Panc1 (cell line): ENCODE results near the gene MAPK10. TPM values are rescaled to one million over a fixed set of nuclear protein-coding genes. Genes with fewer than 3 reads are reported as not detected.

ENCODE experiments used
- ATAC-seq: fragments of 200-7000 bp; cut with Tn5 transposase; 2 replicates; pipeline ENCODE4 v1.9.1; 2020; ENCODE audit warnings: mild to moderate bottlenecking, moderate library complexity
- BruUV-seq: library from RNA; stranded (reverse); fragments of 400-500 nt; replicated peaks from 2 replicates; lab custom pipeline; 2021; lab: Mats Ljungman, UMichigan
- CTCF ChIA-PET: fragments of 300-600 bp; sonication (Branson Sonifier 250); formaldehyde crosslinking; loops from one replicate; lab custom pipeline; 2022; ENCODE audit warnings: antibody characterized with exemption; lab: Charles Lee
- POLR2A ChIA-PET: fragments of 300-600 bp; sonication (Branson Sonifier 250); formaldehyde crosslinking; loops from one replicate; lab custom pipeline; 2022; ENCODE audit warnings: antibody characterized with exemption; lab: Charles Lee
- DNase-seq: peaks from one replicate; pipeline ENCODE4 v3.0.0-alpha.2; 2010; ENCODE audit warnings: low read depth, low spot score
- H3K27ac ChIP-seq: 2 replicates; pipeline ENCODE4 v1.5.1; 2011; ENCODE audit warnings: mild to moderate bottlenecking, low read length, inconsistent platforms
- H3K27me3 ChIP-seq: fragments of 200-500 bp; sonication (Bioruptor generic); 2 replicates; pipeline ENCODE4 v1.6.0; 2014; ENCODE audit warnings: low read length, inconsistent platforms; ENCODE audit not compliant: control insufficient read depth, insufficient read depth
- H3K36me3 ChIP-seq: fragments of 200-500 bp; sonication (Bioruptor generic); 2 replicates; pipeline ENCODE4 v1.5.1; 2014; ENCODE audit warnings: inconsistent platforms, mild to moderate bottlenecking, low read length, moderate library complexity; ENCODE audit not compliant: control insufficient read depth, insufficient read depth
- H3K4me1 ChIP-seq: 2 replicates; pipeline ENCODE4 v1.5.1; 2011; ENCODE audit warnings: inconsistent platforms, mild to moderate bottlenecking, low read length, moderate library complexity; ENCODE audit not compliant: control insufficient read depth, insufficient read depth
- H3K4me3 ChIP-seq, 2 experiments: 2 replicates each; pipeline ENCODE4 v1.5.1; 2011 to 2012; ENCODE audit warnings: low read depth in 2 of 2, low read length in 2 of 2, mild to moderate bottlenecking in 2 of 2, inconsistent platforms in 1 of 2, moderate library complexity in 1 of 2
- H3K9me3 ChIP-seq: fragments of 200-500 bp; sonication (Bioruptor generic); 2 replicates; pipeline ENCODE4 v1.5.1; 2014; ENCODE audit warnings: low read depth, mild to moderate bottlenecking, inconsistent platforms, low read length, moderate library complexity; ENCODE audit not compliant: control insufficient read depth, insufficient read depth
- CTCF ChIP-seq: fragments of 450-650 bp; IDR thresholded peaks from 2 replicates; pipeline ENCODE4 v1.5.1; 2017; ENCODE audit warnings: mild to moderate bottlenecking
- POLR2AphosphoS5 ChIP-seq: IDR thresholded peaks from 2 replicates; pipeline ENCODE4 v1.6.1; 2012; ENCODE audit warnings: mild to moderate bottlenecking, low read depth, low read length, moderate library complexity
- REST ChIP-seq, 2 experiments: IDR thresholded peaks; 2 replicates each; pipeline ENCODE4 v1.6.1; 2011 to 2012; ENCODE audit warnings: low read depth in 2 of 2, control low read depth in 1 of 2, low read length in 1 of 2, mild to moderate bottlenecking in 1 of 2, moderate library complexity in 1 of 2; ENCODE audit not compliant: insufficient read depth in 1 of 2
- SIN3A ChIP-seq: IDR thresholded peaks from 2 replicates; pipeline ENCODE4 v1.6.1; 2012; ENCODE audit warnings: low read depth, mild to moderate bottlenecking, low read length, moderate library complexity, borderline replicate concordance; ENCODE audit not compliant: insufficient read depth
- TCF7L2 ChIP-seq: IDR thresholded peaks from 2 replicates; pipeline ENCODE4 v1.6.1; 2011; ENCODE audit warnings: mild to moderate bottlenecking, low read depth, low read length, inconsistent platforms
- in situ Hi-C: cut with HindIII; loops from 2 replicates; pipeline ENCODE4 v1.10.0; 2016; ENCODE audit warnings: low sequenced_read_pairs, low pct_unique_long_range_greater_than_20kb
- intact Hi-C: fragments of 100-400 bp; cut with micrococcal nuclease; formaldehyde crosslinking; loops from one replicate; pipeline ENCODE4 v1.10.0; 2022; ENCODE audit not compliant: unreplicated experiment
- total RNA-seq: library from RNA; stranded (reverse); gene quantifications from one replicate; pipeline ENCODE4 v1.2.1, GENCODE V29; 2021; ENCODE audit not compliant: unreplicated experiment

The MAPK10 gene
- total RNA-seq, 1 experiment from 2014 or later: 0.85 TPM

GRCh38 chr4:86184901-86185285, 175.0 kb downstream of the MAPK10 start:
- no peaks in the 10 kb centered on the region for H3K4me1 ChIP-seq
- no TSS peak for BruUV-seq
- no peak overlapping the region for H3K4me3 ChIP-seq
- no peaks in the 10 kb centered on the region for H3K27me3 ChIP-seq
- intact Hi-C loops: no loop called here
- H3K27ac ChIP-seq: no peak overlapping the region
- ATAC-seq: no peak
- no peaks in the 10 kb centered on the region for H3K36me3 ChIP-seq
- TF ChIP-seq REST (IDR thresholded peaks at IDR 0.05; ENCODE audit: insufficient read depth in 1 of 2, low read depth in 2 of 2, low read length in 1 of 2) (no peak), SIN3A (no peak), TCF7L2 (no peak), CTCF (no peak), POLR2AphosphoS5 (no peak)
- ChIA-PET CTCF (no interaction called here), POLR2A (no interaction called here)
- DNase-seq: no peak
- no peaks in the 10 kb centered on the region for H3K9me3 ChIP-seq
- in situ Hi-C loops: no loop called here

GRCh38 chr4:86184216-86184900, 175.5 kb downstream of the MAPK10 start:
- Histone ChIP-seq H3K27ac (no peak overlapping the region), H3K27me3 (no peaks in the 10 kb centered on the region), H3K9me3 (no peaks in the 10 kb centered on the region), H3K4me1 (no peaks in the 10 kb centered on the region), H3K4me3 (no peak overlapping the region), H3K36me3 (no peaks in the 10 kb centered on the region)
- ChIA-PET CTCF (no interaction called here), POLR2A (no interaction called here)
- intact Hi-C loops (no loop called here), in situ Hi-C loops (no loop called here)
- DNase-seq: no peak
- BruUV-seq: no TSS peak
- TF ChIP-seq TCF7L2 (no peak), SIN3A (no peak), CTCF (no peak), POLR2AphosphoS5 (no peak), REST (IDR thresholded peaks at IDR 0.05; ENCODE audit: insufficient read depth in 1 of 2, low read depth in 2 of 2, low read length in 1 of 2) (no peak)
- no peak for ATAC-seq
